Measurements from ENCODE around the gene NCOA4.
"Not testable (repeated sequence)": the region's sequence is repeated elsewhere in the genome, so short reads cannot be mapped to it uniquely, and the experiment has no call there.

NCOA4 gene

DNA sequence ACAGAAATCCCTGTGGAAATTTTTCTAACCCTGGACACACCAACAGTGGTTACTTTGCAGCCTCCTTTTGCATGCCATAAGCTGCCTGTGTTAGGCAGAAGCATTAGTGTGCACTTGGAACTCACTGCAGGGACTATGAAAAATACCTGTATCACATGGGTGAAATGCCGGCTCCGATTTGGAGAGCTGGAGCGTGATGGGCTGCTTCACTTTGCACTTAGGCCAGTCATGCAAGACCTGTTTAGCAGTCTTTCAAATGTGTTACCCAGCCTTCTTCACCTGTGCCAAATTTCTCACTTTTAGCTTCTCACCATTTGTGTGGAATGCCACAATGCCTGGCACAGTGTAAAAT, 11.3 kb downstream of the NCOA4 start:
- DNase-seq: no peak

DNA sequence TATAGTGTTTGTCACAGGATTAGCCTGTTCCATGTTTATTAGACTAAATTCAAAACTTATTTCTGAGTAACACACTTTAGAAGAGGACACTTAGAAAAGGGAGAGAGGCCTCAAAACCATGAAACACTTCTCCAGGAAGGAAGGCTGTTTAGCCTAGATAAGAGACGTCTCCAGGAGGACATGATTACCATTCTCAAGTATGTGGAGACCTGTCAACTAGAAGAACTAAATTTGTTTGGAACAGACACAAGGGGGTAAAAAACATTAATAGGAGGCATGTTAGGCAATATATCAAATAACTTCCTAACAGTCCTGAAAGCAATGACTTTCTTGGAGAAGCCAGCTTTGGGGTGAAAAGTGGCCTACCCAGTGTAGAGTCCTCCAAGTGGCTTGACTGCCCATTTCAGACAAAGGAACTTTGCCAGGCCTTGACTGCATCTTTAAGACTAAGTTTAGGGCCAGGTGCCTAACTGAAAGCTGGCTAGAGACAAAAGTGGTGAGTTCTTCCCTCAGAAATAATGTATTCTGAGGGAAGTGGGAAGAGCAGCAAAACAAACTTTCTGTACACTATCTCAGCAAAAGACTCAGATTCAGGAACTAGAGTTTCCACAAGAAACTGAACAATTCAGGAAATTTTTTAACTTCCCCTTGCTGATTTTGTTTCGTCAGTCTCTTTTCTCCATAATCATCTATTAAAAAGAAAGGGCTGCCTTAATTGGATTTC, 11.8 kb downstream of the NCOA4 start:
- DNase-seq: no peak

DNA sequence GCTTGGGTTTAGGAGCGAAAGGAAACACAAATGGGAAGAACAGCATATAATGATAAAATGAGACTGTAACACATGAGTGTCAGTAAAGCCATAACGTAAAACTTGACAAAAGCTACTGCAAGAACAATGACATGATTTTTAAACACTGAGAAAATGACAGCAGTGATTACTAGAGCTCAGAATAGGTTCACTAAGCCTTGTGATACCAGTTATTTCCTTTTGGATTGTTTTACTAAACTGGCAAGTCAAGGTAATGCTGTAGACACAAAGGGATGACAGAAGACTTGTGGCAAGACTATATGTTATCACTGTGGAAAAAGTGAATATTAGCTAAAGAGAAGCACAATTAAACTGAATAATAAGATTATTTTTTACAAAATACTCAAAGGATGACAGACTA, 12.7 kb downstream of the NCOA4 start:
- DNase-seq: no peak

DNA sequence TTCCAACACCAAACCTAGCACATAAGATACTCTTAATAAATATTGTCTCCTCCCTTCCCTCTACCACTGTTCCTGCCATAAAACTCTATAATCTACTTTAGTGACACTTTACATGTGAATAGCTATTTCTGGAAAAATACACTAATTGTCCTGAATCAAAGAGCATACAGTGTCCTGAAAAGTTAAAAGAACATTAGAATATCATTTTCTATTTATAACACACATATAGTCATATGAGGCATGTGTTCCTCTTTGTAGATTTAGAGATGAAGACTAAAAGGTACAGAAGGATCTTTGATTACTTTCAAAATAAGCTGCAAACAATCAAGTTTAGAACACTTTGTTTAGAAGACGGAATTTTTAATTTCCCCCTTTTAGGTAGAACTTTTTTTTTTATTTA, 13.6 kb downstream of the NCOA4 start:
- DNase-seq: no peak

DNA sequence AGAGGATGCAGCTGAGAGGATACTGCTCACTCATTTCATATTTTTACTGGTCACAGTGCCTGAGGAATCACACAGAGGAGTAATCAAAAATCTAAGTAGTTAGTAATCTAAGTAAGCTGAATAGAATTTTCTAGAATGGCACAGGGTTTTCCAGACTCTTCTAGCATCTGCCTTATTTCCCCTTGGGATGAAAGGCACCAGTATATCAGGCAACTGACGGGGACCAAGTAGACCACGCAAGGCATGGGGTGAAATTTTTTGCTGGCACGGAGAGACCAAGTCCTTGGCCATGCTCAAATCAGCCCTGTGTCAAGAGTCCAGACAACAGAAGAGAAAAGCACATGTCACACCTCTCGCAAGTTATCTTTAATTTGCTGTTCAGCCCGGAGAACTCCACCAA, 14.2 kb downstream of the NCOA4 start:
- no peak for DNase-seq

DNA sequence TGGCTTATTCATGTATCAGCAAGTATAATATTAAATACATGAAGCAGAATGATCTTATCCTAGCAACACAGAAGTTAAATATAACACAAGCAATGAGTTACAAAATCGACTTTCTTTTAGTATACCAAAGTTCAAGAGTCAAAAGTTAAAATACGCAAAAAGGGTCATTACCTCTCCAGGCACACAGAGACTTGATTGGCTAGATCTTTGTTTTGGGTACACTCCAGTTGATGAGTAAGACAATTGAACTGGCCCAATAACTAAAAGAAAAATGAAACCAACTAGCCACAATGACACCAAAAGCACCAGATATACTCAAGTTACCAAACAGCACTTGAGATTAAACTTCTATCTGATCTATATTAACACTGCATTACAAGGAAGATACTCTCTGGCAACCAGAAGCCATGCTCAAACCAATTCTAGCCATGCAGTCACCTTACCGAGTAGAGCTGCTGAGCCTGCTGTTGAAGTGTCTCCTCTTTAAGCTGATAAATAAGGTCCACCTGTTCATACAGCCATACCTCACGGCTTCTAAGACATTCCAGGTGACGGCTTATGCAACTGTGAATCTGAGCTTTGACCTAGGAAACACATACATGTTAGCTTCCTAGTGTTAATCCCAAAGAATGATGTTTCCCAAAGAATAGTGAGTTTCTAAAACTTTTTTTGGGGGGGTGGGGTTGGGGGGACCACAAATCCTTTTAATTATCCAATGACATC, 15.6 kb downstream of the NCOA4 start:
- DNase-seq: no peak

DNA sequence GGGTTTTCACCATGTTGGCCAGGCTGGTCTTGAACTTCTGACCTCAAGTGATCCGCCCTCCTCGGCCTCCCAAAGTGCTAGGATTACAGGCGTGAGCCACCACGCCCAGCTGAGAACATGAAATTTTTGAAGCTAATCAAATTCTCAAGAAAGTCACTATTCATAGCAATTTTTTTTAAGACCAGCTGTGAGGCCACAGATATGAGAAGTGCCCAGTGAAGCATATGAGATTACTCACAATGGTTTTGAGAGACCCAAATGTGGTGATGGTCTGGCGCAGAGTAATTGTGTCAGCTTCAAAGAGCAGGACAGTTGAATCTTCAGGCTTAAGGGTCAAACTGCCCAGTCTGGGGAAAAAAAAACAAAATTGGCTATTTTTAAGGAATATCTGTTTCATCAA, 16.2 kb downstream of the NCOA4 start:
- DNase-seq: no peak

DNA sequence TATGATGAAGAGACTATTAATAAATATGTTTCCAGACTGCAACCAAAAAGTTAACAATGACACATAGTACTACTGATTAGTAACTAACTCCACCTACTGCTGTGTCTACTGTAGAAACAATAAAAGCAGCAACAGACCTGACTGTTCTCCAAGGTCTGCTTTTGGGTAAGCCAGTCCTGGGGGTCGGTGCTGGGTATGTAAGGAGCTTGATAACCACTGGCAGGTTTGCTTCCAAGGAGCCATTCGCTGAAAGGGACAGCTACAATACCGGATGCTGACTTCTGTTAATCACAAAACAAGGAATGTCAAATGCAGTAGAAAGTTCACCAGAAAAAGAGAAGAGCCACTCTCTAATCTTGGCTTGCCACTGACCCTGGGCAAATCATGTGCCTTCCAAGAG, 17.7 kb downstream of the NCOA4 start:
- DNase-seq: no peak

DNA sequence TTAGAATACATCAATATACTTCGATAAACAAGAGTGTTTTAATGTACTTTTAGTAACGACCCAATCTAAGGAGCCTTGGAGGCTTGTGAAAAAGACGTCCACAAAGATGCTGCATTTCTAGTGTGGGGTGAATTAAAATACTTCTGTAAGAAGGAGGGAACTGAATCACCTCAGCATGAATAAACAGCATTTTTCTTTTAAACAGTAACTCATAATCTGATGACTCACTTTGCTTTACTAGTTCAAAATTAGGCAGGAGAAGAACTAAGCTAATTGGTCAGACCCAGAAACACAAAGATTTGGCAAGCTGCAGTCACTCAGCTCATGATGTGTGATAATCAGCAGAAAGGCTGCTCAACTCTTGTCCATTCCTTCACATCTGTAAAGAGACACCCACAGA, 24.2 kb downstream of the NCOA4 start:
- DNase-seq: no peak

DNA sequence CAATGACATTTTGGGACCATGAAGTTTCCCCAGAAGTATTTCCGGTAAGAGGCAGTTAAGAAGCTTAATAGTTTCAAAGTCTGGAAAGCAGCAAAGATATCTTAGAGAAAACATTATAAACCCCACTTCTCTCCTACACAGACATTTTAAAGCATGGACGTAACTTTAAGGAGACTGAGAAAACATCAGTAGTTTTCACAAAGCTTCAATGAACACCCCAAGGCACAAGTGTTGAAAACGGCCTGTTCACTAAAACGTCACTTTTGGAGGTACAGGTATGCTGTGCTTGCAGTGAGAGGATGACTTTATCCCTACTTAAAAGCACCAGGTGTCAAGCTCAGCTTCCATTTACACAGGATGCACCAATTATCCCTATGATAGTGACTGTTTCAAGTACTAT, 25.0 kb downstream of the NCOA4 start:
- DNase-seq: no peak

DNA sequence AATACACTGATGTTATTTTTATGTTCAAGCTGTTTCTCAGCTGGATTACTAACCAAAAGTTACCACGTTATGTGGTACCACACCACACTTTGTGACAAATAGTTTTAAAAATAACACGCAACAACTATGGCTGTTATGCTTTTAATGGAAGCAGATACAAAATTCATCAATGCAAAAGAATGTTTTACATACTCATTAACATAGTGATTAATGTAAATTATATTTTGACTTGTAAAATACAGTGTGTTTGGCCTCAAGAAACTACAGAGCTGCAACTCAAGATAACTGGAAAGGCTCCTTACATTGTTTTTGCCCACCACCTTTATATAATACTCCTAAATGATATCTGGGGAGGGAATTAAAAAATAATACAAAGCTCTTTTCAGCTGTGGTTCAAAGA, 25.5 kb downstream of the NCOA4 start:
- DNase-seq: no peak

DNA sequence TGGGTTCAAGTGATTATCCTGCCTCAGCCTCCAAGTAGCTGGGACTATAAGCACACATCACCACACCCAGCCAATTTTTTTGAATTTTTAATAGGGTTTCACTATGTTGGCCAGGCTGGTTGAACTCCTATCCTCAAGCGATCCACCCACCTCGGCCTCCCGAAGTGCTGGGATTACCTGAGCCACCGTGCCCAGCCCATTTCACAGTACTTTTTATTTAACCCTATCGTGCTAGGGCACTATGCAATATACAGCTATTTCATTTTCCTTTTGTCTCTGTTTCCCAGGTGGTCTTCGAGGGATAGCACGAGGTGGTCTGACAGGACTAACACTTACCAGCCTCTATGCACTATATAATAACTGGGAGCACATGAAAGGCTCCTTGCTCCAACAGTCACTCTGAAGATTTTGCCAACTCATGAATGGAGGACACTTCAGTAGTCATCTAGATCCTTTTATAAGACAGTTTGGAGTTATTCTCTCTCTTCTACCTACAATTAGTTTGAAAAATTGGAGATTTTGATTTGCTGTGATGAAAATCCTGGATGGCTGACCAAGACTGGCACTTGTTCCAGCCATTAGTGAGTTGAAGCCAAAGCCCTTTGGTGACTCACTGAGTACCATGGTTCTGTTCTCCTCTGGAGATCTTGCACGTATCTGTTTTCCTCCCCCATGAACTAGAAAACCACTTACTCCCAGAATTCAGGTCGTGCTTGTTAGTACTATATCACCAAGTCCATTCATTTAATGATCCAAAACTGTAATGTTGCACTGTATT, 27.3 kb downstream of the NCOA4 start:
- DNase-seq: no peak

DNA sequence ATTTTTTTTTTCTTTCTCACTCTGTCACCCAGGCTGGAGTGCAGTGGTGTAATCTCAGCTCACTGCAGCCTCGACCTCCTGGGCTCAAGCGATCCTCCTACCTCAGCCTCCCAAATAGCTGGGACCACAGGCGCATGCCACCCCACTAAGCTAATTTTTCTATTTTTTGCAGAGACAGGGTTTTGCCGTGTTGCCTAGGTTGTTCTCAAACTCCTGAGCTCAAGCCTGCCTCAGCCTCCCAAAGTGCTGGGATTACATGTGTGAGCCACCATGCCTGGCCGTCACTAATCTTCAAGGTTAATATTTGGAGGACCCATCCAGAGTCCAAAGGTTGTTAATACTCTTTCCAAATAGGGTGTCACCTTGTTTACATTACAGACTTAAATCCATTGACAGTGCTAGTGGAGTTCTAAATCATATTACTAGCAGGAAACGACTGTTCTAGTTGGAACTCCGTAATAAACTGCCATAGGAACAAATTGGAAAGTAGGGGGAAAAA, 28.2 kb downstream of the NCOA4 start:
- DNase-seq: not testable (repeated sequence)

DNA sequence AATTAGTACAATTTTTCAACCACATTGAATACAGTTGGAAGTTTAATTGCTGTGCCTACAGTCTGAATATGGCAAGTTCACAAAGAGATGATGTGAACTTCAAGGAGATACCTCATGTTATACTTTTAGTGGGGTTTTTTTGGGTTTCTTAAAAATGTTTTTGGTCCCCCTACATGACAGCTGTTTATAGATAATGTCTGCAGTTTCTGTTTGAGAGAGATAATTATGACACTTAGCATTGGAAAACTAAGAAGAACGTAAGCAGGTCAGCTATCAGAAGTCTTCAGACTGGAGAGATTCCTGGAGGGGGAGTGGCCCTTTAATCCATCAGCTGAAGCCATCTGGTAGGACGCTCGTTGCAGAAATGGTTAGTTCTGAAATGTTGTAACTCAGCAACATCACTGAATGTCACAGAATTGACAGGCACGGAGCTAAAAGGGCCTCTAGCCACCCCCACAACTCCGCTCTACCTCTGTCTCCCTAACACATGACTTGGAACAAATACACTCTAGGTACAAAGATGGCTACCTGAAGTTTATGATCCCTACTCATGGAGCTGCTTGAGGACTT, 29.2 kb downstream of the NCOA4 start:
- no peak for DNase-seq

DNA sequence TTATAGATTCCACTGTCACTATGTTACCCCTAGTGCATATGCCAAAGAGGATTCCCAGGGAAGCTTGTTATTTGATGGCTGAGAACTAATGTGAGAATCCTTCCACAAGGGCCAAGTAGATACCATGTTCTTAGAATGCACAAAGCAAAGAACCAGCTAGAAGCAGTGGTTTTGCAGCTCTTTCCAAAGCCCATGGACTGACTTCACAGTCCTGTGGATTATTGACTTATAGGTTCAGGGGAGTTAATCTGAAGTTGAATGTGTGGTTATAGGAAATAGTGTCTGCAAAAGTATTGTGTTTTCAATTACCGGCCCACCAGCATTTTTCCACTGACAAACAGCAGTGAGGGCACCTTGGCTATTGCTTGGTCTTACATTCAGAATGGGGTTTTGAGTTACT, 29.9 kb downstream of the NCOA4 start:
- no peak for DNase-seq

DNA sequence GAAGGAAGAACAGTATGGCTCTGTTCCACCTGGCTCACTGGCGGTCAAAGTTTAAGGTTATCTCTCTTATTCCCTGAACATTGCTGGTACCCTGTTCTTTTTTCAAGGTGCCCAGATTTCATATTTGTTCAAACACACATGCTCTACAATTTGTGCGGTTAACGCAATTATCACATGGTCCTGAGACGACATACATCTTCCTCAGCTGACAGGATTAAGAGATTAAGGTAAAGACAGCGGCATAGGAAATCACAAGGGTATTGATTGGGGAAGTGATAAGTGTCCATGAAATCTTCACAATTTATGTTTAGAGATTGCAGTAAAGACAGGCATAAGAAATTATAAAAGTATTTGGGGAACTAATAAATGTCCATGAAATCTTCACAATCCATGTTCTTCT, 30.5 kb downstream of the NCOA4 start:
- DNase-seq: not testable (repeated sequence)

DNA sequence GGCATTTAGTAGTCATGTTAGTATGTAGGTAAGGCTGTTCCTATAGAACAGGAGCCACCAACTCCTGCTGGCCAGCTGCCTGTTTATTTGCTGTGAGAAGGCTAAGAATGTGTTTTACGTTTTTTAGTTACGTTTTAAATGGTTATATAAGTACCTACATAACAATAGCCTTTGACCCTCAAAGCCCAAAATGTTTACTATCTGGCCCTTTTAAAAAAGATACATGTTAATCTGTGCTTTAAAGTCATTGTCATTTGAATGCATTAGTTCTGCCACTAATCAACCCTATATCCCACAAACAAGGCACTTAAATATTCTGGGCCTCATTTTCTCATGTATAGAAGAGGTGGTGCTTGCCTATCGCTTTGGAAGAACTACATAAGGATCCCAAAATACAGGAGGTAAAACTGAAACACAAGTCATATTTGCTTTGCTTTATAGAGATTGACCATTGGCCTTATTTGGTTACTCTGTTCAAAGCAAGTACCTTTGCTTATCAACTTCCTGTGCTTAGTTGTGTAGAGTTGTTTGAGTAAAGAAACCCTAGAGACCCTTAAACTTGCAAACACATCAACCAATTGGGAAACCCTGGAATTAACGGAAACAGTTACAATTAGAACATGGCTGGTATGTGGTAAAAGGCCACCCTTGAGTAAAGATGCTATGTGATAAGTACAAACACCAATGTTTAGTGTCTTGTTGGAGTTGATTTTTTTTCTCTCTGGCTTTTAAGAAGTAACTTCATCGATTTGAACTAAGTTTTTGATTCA, 32.2 kb downstream of the NCOA4 start:
- DNase-seq: no peak

DNA sequence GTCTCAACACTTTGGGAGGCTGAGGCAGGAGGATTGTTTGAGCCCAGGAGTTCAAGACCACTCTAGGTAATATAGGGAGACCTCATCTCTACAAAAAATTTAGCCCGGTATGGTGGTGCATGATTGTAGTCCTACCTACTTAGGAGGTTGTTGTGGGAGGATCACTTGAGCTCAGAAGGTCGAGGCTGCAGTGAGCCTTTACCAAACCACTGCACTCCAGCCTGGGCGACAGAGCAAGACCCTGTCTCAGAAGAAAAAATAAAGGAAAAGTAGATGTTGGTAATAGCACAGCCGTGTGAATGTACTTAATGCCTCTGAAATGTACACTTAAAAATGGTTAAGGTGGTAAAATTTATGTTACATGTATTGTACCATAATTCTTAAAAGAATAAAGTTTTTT, 32.9 kb downstream of the NCOA4 start:
- no peak for DNase-seq

DNA sequence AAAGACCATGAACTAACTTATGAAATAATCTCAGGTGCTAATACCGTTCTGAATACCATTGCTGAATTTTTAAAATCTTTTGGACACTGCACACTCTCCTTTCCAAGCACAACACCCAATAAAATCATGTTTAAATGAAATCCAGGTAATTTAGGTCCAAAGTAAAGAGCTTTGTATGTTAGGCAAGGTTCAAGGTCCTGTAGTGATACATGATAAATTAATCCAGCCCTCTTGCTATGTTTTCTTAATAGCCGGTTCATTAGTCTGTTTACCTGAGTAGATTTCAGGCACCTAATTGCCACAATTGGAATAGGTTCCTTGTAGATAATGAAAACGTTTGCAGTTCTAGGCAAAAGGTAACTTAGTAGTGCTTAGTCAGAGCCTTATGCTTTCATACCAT, 44.8 kb downstream of the NCOA4 start:
- DNase-seq: not testable (repeated sequence)

DNA sequence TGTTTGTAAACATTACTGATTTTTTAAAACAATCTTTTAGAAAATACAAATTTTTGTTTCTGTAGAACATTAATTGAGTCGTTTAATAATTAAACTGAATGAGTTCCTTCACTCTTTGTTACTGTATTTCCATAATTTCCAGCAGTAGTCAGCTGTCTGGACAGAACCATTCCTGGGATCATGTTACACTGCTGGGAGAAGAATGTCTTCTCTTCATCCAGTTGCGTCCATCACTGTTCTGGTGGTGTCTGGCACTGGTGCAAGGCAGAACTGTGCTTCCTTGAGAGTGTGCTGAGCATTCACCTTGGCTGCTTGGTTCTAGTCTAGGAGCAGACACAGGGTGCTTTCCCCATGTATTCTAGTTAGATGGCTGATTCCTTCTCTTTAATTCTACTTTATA, 46.0 kb downstream of the NCOA4 start:
- not testable (repeated sequence) for DNase-seq

DNA sequence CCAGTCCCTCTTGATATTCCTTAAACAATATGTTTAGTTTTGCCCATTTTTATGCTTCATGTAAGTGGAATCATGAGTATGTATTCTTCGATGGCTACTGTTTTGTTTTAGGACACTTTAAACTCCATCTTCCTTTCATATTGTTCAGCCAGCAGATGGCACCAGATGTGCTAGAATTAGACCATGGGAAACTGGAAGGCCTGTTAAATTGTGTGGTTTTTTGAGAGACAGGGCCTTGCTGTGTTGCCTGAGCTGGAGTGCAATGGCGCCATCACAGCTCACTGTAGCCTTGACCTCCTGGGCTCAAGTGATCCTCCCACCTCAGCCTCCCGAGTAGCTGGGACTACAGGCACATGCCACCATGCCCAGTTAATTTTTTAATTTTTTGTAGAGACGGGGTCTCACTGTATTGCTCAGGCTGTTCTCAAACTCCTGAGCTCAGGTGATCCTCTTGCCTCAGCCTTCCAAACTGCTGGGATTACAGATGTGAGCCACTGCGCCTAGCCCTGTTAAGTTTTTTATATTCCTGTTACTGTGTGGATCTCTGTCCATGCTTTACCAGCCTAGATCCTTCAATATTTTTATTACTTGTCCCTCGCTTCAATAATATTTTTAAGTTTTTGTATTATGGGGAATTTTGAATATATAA, 46.8 kb downstream of the NCOA4 start:
- not testable (repeated sequence) for DNase-seq

DNA sequence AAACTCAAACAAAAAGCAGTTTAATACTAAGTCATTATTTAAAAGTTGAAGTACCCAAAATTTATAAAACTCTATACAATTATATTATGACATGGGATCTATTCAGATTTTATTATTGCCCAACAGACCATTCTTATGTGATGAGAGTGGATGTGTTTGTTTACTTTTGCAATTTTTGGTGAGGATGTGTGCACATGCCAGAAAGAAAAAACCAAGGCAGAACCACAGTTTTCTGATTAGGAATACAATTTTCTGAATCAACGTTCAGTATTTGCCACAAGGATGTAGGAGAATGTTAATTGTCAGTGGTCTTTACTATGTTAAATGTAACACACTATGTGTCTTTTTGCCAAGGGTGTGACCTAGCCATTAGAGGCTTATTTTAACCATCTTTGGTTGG, 49.1 kb downstream of the NCOA4 start:
- not testable (repeated sequence) for DNase-seq
